Left renal pelvis (tissue), 4 donors: ENCODE results near the gene C10orf62. TPM values are rescaled to one million over a fixed set of nuclear protein-coding genes. Genes with fewer than 3 reads are reported as not detected.
"Not testable (repeated sequence)": the region's sequence is repeated elsewhere in the genome, so short reads cannot be mapped to it uniquely, and the experiment has no call there.

Experiments
- DNase-seq, 4 donors: peaks; one replicate each; pipeline ENCODE4 v3.0.0-alpha.2; 2013; ENCODE audit warnings: low read depth in 4 of 4, low spot score in 3 of 4
- polyA plus RNA-seq, 4 donors: library from polyadenylated mRNA; unstranded; fragments of 120-200 nt; gene quantifications; one replicate each; pipeline ENCODE4 v1.2.1, GENCODE V29; 2013; ENCODE audit not compliant: insufficient read length in 4 of 4

C10orf62 gene
- polyA plus RNA-seq, 4 donors: 0.45 to 0.73 TPM; not detected in 2

DNA sequence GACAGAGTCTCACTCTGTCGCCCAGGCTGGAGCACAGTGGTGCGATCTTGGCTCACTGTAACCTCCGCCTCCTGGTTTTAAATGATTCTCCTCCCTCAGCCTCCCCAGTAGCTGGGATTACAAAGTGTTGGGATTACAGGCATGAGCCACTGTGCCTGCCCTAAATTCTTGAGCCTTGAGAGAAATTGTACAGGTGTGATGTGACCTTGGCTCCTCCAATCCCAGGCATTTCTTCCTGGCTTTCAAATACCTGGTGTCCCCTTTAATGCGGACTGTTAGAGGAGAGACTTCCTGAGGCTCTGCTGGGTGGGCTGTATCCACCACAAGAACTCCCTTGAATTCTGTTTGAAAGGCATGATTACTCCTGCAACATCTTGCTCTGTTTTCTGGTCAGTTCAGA is 28.8 kb downstream of the C10orf62 start:
- DNase-seq: no peak

DNA sequence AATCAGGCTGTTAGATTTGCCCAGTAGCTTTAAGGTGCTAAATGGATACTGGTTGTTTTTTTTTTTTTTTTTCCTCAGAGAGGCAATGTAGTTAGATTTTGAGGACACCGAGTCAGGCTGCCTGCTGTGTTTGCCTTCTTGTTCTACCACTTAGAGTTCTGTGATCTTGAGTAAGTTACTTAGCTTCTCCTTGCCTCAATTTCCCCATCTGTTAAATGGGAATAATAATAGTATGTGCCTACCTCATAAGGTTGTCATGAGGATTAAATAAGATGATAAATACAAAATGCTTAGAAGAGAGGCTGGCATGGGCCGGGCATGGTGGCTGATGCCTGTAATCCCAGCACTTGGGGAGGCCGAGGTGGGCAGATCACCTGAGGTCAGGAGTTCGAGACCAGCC is 29.2 kb downstream of the C10orf62 start:
- DNase-seq: no peak

DNA sequence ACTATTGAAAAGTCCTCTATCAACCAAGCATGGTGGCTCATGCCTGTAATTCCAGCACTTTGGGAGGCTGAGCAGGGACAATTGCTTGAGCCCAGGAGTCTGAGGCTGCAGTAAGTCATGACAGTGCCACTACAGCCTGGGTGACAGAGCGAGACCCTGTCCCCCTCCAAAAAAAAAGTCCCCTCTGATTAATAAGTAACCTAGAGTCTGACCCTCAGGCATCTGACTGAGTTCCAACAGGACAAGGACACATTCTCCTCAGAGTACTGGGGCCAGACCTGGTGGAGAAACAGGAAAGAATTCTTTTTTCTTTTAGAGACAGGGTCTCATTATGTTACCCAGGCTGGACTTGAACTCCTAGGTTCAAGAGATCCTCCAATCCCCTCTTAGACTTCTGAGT is 33.8 kb downstream of the C10orf62 start:
- no peak for DNase-seq

DNA sequence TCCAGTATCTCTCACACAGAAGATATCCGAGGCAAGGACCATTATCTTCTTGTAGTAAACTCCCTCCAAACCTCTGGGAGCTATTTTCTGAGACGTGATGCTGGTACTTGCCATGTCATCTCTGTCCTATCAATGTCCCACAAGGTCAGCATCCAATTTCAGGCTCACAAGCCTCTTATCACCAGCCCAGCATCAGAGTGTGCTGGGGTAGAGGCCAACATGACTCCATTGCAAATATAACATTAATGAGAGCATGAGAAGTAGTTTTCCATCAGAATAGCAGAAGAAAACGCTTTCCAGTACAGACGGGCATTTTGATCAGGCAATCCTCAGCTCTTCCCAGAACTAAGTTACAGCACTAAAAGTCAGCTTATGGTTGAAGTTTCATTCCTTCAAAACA is 38.2 kb downstream of the C10orf62 start:
- no peak for DNase-seq

DNA sequence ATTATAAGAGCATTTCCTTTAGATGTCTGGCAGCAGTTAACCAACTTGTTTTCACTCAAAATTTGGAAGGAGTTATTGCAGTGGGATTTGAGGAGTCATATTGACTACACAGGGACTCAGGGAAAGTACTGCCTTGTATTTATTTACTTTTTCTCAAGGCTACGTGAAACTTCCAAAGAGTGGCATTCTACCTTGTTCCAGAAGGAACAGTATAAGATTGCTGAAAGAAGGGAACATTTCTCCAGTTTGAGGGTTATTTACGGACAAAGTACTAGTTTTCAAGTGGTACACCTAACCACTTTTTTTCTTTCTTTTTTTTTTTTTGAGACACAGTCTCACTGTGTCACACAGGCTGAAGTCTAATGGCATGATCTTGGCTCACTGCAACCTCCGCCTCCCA is 38.7 kb downstream of the C10orf62 start:
- no peak for DNase-seq

DNA sequence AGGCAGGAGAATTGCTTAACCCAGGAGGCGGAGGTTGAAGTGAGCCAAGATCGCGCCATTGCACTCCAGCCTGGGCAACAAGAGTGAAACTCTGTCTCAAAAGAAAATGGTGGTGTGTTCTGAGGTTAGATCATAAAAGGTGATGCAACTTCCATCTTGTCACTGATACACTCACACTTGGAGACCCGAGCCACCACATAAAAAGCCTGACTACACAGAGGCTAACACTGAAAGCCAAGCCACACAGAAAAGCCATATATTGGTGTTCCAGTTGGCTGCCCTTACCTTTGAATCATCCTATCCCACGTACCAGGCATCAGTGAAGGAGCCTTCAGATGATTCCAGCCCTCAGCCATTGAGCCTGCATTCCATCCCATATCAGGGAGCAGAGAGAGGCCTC is 39.8 kb downstream of the C10orf62 start:
- no peak for DNase-seq

DNA sequence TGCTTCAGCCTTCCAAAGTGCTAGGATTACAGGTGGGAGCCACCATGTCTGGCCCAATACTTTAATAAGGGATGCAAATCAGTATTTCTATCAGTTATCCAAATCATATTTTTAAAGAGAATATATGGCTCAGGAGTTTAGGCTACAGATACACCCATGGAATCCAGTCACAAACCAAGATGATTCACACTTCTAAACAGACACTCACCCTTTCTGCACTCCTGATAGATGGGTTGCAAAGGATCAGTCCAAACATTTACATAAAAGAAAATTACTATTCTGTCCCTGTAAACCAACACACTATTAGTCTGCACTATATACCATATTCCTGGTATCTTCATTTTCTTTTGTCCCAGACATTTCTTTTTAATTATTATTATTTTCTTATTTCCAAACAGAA is 41.6 kb downstream of the C10orf62 start:
- DNase-seq: no peak

DNA sequence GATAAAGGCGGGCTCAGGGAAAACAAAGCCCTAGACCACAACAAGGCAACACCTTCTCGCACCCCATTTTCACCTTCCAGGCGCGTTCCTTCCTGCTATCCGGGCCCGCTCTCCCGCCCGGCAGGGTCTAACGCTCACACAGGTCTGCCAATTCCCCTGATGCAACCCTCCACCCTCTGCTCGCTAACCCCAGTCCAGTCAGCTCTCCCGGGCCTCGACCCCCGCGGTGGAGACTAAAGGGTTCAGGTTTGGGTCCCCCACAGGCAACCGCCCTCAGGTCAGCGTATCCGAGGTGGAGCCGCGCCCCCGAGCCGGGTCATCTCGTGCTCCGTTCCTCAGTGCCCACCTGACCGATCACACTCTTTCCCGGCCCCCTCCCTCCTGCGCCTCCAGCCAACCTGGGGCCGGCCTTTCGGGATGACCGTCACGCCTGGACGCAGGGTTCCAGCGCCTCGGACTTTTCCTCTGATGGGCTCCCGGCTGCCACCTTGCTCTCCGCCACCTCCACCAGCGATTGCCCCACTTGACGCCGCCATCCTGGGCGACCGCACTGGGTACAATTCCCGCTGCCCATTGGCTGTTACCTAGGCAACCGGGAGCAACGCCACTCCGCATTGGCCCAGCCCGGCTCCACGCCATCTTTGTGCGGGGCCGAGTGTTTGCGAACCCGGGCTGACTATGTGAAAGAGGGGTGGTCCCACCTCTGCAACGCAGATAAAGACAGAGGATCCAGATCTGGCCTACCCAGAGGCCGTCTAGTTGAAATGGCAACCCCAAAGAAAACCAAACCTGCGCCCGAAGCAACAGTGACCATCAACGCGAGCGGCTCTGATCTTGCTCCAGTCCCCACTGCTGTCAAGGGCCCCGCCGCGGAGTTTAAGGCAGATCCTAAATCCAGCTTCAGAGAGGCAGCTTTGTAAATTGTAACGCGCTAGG is 43.7 kb downstream of the C10orf62 start, which contains the start of gene MORN4:
TSS of gene MORN4 (minus strand) at position 552 of the 936 bp plus-strand sequence. CDS start 13,847 bp downstream, outside the sequence.
- peak; percentile 84 to 89 (median 88) for DNase-seq

DNA sequence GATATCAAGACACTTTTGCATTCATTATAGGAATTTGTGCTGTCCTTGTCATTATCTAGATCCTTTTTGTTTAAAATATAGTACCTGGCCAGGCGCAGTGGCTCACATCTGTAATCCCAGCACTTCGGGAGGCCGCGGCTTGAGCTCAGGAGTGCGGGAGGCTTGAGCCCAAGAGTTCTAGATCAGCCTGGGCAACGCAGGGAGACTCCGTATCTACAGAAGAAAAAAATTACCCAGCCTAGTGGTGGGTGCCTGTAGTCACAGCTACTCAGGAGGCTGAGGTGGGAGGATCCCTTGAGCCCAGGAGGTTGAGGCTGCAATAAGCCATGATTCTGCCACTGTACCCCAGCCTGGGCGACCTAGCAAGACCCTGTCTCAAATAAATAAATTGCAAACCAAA is 44.4 kb downstream of the C10orf62 start:
- no peak for DNase-seq

DNA sequence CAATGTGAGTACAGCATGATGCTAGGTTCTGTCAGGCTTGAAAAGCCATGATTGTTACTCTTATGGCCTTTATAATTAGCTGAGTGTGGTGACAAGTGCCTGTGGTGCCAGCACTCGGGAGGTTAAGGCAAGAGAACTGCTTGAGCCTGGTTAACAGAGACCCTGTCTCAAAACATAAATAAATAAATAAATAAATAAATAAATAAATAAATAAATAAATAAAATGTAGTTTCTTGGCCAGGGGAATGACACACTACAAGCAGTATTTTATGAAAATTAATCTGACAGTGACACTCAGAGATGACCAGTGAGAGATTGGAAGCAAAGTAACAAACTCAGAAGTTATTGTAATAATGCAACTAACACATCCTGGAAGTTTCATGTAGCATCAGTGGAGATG is 46.1 kb downstream of the C10orf62 start:
- DNase-seq: no peak

DNA sequence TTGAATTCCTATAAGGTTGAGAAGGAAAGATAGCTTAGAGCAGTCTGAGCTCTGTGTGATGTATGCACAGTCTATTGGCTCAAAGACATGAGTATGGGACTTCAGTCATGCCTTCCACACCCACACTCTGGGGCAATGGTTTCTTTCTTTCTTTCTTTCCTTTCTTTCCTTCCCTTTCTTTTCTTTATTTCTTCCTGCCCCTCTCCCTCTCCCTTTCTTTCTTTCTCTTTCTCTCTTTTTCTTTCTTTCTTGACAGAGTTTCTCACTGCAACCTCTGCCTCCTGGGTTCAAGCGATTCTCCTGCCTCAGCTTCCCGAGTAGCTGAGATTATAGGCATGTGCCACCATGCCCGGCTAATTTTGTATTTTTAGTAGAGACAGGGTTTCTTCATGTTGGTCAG is 49.6 kb downstream of the C10orf62 start:
- not testable (repeated sequence) for DNase-seq

DNA sequence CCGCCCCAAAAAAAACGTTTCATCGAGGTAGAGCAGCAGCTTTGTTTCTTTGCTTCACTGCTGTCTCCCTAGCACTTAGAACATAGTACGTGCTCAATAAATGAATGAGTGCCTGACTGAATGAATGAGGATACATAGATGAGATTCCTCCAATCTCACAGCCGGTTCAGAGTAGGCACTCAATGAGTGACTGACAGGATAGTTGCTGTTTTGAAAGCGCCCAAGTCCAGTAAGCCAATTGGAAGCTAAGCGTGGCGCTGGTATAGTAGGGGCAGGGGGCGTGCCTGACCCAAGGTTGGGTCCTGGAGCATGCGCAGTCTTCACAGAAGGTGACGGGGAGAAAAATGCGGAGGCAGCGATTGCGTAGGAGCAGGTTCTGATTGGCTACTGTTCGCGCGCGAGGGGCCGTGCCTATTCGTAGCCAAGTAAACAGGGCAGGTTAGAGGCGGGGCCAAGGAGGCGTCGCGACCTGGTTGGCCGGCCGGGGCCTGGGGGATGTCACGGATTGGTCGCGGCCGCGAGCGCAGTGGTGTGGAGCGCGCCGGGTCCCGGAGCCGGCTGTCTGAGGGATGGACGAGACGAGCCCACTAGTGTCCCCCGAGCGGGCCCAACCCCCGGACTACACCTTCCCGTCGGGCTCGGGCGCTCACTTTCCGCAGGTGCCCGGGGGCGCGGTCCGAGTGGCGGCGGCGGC is 50.8 kb downstream of the C10orf62 start, which contains the start of gene PI4K2A:
TSS of gene PI4K2A (plus strand) at position 498 of the 694 bp plus-strand sequence. CDS start at position 570, 72 bp downstream.
- DNase-seq: peak; percentile 95 to 98 (median 96)

Other genes with a start within 250 kb of the C10orf62 start
- gene RRP12, start 188.4 kb upstream of the C10orf62 start, polyA plus RNA-seq: 10 to 100 TPM; 14.8 to 28.2 (median 20.7) TPM
- 100 to 1,000 TPM; 174 to 184 (median 179) TPM for gene PGAM1, start 163.5 kb upstream of the C10orf62 start, polyA plus RNA-seq
- 10 to 100 TPM; 28.7 to 41.0 (median 34.3) TPM for gene EXOSC1, start 143.7 kb upstream of the C10orf62 start, polyA plus RNA-seq
- gene ZDHHC16, start 143.5 kb upstream of the C10orf62 start, polyA plus RNA-seq: 10 to 100 TPM; 33.8 to 41.0 (median 38.8) TPM
- 100 to 1,000 TPM in 1 of 4 donors, 10 to 100 TPM in 3; 69.6 to 107 (median 88.2) TPM for gene MMS19, start 91.3 kb upstream of the C10orf62 start, polyA plus RNA-seq
- 10 to 100 TPM in 1 of 4 donors, 1 to 10 TPM in 3; 6.2 to 12.7 (median 6.7) TPM for gene UBTD1, start 90.8 kb upstream of the C10orf62 start, polyA plus RNA-seq
- under 1 TPM; 0.40 to 0.49 (median 0.44) TPM for gene ANKRD2, start 16.9 kb upstream of the C10orf62 start, polyA plus RNA-seq
- 10 to 100 TPM in 3 of 4 donors, 1 to 10 TPM in 1; 1.2 to 55.6 (median 39.0) TPM for gene HOGA1, start 5.3 kb upstream of the C10orf62 start, polyA plus RNA-seq
- 10 to 100 TPM; 17.9 to 28.9 (median 20.9) TPM for gene MORN4, start 43.8 kb downstream of the C10orf62 start, polyA plus RNA-seq
- 10 to 100 TPM; 17.3 to 19.7 (median 19.4) TPM for gene PI4K2A, start 51.0 kb downstream of the C10orf62 start, polyA plus RNA-seq
- 1 to 10 TPM; 4.1 to 5.9 (median 5.1) TPM for gene AVPI1, start 97.5 kb downstream of the C10orf62 start, polyA plus RNA-seq
- 100 to 1,000 TPM in 1 of 4 donors, 10 to 100 TPM in 3; 46.5 to 121 (median 49.1) TPM for gene MARVELD1, start 124.0 kb downstream of the C10orf62 start, polyA plus RNA-seq
- 10 to 100 TPM; 18.0 to 37.6 (median 22.1) TPM for gene ZFYVE27, start 147.4 kb downstream of the C10orf62 start, polyA plus RNA-seq
- under 1 TPM; 0.11 to 0.68 (median 0.19) TPM for gene SFRP5, start 182.3 kb downstream of the C10orf62 start, polyA plus RNA-seq